Ramos (cell line): ENCODE data around the gene CBFA2T2.

Experiments used
- in situ Hi-C: fragments of 300-500 bp; cut with MboI; formaldehyde crosslinking; loops from one replicate; pipeline ENCODE4 v1.14.3; 2022; ENCODE audit warnings: low sequenced_read_pairs; ENCODE audit not compliant: unreplicated experiment

The CBFA2T2 gene

DNA sequence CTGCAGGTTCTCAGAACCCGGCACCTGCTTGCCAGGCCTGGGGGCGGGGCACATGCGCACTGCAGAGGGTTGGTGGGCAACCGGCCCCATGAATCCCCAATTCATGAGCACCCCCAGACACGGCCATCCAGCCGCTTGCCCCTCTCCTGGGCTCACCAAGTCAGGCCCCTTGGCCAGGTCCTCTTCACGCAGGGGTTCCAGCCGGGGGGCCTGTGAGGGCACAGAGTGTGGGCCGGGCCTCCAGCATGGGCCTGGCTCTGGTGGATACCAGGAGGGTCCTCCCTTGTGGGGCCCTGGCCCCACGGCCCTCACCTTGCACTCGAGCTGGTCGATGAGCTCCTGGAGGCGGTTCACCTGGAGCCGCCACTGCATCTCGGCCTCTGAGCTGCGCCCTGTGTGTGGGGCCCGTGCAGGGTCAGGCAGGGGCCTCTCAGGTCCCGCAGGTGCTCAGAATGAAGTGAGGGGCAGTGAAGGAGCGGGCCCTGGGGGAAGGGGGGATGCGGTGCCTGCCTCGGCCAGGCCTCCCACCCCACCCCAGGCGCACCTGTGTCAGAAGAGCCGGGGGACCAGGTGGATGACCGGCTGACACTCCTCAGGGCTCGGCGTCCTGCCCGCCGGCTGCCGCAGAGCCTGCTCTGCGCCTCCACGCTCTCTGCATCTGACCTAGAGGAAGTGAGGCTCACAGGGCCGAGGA is 169.6 kb downstream of the CBFA2T2 start:
- in situ Hi-C loops = no loop called here

GRCh38 chr20:33660035-33660684 is 170.3 kb downstream of the CBFA2T2 start:
- in situ Hi-C loops = no loop called here

DNA sequence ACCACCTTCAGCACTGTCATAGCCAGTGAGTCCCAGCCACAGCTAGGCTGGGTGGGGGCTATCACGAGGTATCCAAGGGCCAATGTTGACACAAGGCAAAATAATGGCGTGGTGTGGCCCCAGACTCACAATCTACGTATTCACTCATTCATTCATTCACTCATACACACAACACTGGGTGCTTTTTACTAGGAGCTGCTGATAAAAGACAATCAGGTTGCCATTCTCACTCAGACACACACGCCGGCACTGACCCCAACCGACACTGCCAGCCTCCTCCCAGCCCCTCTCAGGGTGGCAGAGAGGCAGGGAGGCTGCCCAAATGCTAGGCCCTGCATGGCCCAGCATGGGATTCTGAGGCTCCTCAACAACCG is 170.8 kb downstream of the CBFA2T2 start:
- in situ Hi-C loops = no loop called here

- in situ Hi-C loops = no loop called here
Measured at GRCh38 chr20:33662172-33662571, 172.3 kb downstream of the CBFA2T2 start, which contains the start of gene C20orf144. TSS of gene C20orf144 (plus strand) at chr20:33662327. CDS start at chr20:33662346, 19 bp downstream.

- in situ Hi-C loops = no loop called here
Measured at GRCh38 chr20:33663161-33664084, 173.5 kb downstream of the CBFA2T2 start.

GRCh38 chr20:33664085-33664761 is 174.3 kb downstream of the CBFA2T2 start:
- in situ Hi-C loops = no loop called here

- in situ Hi-C loops = no loop called here
Measured at GRCh38 chr20:33664762-33665144, 174.9 kb downstream of the CBFA2T2 start.

DNA sequence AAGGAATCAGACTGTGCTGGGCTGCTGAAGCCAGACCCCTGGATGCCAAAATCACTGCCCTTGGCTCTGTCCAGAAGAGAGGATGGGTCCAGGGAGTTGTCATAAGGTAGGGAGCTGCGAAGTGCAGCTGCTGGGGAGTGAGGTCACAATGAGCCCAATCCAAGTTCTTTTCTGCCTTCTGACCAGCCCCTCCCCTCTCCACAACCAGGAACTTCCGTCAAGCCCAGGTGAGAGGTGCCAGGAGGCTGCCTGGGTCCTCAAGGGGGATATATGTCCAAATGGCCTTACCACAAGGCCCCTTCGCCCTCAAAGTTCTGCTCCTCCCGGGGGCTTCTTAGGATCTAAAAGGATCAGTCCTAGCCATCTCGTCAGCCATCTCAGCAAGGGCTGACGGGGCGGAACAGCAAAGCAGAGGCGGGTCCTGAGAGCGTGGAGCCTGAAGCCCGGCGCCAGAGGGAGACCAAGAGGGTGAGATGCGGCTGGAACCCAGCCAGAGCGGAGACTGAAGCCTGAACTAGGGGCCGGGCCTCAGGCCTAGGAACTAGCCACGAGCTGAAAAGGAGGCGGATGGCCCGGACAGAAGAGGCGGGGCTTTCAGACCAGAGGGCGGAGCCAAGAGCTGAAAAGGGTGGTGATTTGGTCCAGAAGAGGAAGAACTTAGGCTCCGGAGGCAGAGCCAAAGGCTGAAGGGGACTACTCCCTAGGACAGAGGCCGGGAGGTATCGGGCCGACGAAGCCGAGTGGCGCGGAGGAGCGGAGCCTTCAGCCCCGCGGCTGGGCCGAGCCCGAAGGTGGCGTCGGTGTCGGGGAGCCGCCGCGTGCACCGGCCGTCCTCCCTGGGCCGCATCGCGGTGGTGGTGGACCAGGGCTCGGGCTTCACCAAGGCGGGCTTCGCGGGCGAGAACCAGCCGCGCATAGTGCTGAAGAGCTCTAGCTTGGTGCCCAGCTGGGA is 176.7 kb downstream of the CBFA2T2 start, which contains the start of gene ACTL10:
ACTL10 (plus strand) TSS at position 651 of the 952 bp plus-strand sequence. CDS start 555 bp downstream, outside the sequence.
- in situ Hi-C loops = no loop called here

DNA sequence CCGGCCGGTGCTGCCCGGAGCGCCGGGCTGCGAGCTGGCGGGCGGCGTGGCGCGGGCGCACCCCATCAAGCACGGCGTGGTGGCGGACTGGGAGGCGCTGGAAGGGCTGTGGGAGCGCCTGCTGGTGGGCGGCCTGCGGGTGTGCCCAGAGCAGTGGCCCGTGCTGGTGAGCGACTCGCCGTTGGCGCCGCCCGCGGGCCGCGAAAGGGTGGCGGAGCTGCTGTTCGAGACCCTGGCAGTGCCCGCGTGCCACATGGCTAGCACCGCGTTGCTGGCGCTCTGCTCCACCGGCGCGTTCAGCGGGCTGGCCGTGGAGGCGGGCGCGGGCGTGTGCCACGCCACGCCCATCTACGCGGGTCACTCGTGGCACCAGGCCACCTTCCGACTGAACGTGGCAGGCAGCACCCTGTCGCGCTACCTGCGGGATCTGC is 177.4 kb downstream of the CBFA2T2 start:
- in situ Hi-C loops = no loop called here

DNA sequence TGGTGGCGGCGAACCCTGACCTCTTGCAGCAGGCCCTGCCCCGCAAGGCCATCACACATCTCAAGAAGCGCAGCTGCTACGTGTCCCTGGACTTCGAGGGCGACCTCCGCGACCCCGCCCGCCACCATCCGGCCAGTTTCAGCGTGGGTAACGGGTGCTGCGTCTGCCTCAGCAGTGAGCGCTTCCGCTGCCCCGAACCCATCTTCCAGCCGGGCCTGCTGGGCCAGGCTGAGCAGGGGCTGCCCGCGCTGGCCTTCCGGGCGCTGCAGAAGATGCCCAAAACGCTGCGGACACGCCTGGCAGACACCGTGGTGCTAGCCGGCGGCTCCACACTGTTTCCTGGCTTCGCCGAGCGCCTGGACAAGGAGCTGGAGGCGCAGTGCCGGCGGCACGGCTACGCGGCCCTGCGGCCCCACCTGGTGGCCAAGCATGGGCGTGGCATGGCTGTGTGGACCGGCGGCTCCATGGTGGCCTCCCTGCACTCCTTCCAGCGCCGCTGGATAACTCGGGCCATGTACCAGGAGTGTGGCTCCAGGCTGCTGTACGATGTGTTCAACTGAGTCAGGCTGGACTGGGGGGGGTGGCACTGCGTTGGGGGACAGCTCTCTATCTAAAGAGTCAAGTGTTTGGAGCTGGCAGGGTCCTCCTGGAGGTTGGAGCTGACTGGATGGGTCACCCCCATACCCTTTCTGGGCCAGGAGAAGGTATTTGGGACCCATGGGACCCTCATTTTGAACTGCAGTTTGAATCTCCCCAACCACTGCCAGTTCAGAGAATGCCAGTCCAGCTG is 178.0 kb downstream of the CBFA2T2 start:
- in situ Hi-C loops = no loop called here

DNA sequence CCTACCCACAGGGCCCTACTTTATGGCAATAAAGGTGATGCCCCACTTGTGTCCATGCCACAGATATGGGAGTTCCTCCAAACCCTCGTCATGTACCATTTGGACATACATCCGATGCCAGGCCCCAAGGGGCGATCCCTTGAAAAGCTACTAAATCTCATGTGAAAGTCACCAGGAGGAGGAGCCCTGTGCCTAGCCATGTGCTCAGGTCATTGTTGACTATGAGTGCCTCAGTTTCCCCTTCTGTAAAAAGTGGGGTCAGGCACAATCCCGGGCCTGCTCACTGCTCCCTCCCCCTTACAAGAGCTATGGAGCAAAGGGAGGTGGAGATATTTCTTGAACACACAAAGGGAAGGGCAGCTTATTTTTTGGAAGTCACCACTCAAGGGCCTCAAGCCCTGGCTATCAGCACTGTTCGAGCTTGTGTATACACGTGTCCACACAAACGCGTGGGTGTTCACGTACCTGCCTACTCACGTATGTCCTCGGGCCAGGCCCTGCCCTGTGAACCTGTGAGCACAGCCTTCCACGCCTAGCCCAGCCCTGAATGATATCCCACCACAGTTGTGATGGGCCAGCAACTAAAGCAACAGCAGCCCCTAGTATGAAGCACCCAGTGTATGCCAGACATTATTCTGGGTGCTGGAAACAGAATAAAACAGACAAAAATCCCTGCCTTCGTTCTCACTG is 178.7 kb downstream of the CBFA2T2 start:
- in situ Hi-C loops = no loop called here

DNA sequence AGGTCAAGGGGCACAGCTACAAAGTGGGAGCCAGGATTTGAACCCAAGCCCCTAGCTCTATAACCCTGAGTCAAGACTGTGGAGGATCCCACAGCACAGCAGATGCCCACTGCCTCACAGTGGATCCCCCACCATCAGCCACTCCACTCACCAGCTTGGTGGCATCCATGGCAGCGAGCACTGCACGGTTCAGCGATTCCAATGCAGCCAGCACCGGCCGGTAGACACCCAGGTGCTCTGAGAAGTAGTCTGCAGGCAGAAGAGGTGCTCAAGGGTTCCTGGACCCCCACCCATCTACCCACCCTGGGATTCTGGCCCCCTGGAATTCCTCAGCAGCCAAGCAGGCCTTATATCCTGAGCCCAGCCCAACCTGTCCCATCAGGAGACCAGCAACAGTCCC is 179.3 kb downstream of the CBFA2T2 start:
- in situ Hi-C loops = no loop called here

- in situ Hi-C loops = no loop called here
Measured at GRCh38 chr20:33669873-33670640, 180.2 kb downstream of the CBFA2T2 start.

GRCh38 chr20:33670715-33671499 is 181.0 kb downstream of the CBFA2T2 start:
- in situ Hi-C loops = no loop called here

- in situ Hi-C loops = no loop called here
Measured at GRCh38 chr20:33671573-33672288, 181.8 kb downstream of the CBFA2T2 start.
